ENCODE measurements around the gene CHMP6.

DNA sequence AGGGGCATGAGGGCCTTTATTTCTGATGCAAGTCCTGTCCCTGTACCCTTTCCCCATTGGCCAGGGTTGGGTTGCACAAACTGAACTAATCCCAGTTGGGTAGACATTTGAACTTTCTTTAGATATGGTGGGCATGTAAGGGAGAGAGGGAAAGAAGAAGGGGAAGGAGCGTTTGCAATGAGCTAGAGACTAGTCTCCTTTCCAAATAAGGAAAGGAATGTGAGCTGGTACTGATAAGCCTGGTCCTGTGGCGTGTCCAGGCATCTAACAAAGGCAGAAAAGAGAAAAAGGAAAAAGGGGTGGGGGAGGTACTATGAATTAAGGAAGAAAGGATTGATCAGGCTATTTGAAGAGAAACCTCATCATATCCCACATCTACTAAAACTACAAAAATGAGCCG, 20.3 kb downstream of the CHMP6 start:
- no peak for TF ChIP-seq POLR2A (IDR thresholded peaks at IDR 0.05)
- TF ChIP-seq, protein P1, sequence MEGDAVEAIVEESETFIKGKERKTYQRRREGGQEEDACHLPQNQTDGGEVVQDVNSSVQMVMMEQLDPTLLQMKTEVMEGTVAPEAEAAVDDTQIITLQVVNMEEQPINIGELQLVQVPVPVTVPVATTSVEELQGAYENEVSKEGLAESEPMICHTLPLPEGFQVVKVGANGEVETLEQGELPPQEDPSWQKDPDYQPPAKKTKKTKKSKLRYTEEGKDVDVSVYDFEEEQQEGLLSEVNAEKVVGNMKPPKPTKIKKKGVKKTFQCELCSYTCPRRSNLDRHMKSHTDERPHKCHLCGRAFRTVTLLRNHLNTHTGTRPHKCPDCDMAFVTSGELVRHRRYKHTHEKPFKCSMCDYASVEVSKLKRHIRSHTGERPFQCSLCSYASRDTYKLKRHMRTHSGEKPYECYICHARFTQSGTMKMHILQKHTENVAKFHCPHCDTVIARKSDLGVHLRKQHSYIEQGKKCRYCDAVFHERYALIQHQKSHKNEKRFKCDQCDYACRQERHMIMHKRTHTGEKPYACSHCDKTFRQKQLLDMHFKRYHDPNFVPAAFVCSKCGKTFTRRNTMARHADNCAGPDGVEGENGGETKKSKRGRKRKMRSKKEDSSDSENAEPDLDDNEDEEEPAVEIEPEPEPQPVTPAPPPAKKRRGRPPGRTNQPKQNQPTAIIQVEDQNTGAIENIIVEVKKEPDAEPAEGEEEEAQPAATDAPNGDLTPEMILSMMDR (IDR thresholded peaks at IDR 0.05): no peak
